CD4-positive, alpha-beta T cell treated with Interleukin-6 for 4 hours (primary cell): ENCODE data around the gene MMEL1.
A peak's percentile ranks its signal among the peaks of the same experiment; 100 is the strongest.
"Not testable (repeated sequence)": the region's sequence is repeated elsewhere in the genome, so short reads cannot be mapped to it uniquely, and the experiment has no call there.

ENCODE experiments used
- DNase-seq: peaks from one replicate; pipeline ENCODE4 v3.0.0-alpha.2; 2020; ENCODE audit warnings: mixed read lengths

MMEL1 gene

DNA sequence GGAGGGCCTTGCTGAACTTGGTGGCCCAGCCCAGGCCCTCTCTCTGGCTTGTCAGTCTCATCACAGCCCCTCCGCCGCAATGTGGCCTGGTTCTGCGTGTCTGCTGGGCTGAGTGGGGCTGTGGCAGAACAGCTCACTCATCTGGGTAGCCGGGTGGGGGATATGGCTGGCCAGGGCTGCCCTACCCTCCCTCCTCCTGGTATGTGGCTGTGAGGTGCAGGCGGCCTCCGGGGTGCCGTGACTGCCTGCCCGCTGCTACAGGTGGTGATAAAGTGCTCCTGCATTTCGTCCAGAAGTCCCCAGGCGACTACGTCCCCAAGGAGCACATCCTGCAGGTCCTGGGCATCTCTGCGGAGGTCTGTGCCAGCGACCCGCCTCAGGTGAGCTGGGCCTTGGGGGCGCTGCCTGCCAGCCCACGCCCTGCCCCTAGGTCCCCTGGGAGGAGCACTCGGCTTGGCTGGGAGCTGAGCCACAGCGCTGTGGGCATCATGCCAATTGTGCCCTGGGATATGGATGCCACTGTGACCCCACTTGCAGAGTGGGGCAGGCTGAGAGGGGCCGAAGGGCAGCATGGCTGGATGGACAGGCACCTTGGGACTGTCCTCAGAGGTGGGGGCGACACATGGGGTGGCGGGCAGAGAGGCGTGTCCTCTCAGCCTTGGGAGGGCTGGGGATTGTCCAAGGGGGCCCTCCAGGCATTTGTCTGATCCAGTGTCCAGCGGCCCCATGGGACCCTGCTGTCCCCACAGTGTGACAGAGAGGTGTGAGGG, 44.0 kb downstream of the MMEL1 start:
- no peak for DNase-seq

DNA sequence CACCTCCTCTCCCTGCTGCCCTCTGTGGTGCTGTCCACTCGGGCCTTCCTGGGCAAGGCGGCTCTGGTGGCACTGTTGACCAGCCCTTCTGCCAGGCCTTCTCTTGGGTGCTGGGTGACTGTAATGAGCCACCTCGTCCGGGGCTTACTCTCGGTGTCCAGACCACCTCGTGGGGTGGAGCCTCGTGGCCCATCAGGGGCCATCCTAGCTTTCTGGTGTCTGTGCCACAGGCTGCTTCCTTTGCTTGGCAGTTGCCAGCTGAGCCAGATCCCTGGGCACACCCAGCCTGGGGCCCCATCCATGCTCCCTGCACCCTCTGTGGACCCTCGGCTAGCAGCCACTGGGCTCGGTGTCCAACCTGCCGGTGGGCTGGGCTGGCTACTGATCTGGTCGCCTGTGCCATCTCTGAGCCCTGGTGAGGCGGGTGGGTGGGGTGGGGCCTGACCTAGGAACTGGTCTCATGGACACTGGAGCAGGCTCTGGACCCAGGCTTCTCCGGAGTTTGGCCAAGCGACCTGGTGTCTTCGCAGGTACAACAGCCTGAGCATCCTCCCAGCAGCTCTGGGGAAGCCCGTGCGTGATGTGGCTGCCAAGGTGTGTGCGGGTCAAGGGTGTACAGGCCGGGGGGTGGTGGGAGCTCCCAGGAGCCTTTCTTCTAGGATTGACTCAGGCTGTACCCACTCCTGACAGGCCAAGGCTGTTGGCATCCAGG, 44.8 kb downstream of the MMEL1 start:
- DNase-seq, result no peak

DNA sequence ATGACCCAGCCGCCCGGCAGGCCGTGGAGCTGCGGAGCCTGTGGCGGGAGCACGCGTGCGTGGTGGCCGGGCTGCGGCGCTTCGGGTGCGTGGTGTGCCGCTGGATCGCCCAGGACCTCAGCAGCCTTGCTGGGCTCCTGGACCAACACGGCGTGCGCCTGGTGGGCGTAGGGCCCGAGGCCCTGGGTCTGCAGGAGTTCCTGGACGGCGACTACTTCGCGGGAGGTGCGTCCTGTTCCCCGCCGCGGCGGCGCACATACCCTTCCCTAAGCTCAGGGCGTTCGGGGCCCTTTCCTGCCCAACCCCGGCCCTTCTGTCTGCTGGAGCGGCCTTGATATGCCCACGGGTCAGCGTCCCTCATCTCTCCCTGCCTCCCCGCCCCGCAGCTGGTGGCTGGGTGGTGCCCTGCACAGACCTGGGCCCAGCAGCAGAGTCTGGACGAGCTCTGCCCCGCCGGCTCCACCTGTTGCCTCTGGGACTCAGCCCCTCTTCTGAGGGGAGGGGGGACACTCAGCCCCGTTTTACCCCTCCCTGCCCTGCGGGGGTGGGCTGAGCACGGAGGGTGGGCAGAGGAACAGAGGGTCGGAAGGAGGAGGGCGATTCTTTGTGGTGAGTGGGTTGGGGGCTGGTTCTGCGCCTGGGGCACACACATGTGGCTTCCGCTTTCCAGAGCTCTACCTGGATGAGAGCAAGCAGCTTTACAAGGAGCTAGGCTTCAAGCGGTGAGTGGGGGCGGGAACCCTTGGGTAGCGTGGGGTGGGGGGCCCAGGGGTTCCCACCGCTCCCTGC, 45.6 kb downstream of the MMEL1 start:
- peak; percentile 55 for DNase-seq

DNA sequence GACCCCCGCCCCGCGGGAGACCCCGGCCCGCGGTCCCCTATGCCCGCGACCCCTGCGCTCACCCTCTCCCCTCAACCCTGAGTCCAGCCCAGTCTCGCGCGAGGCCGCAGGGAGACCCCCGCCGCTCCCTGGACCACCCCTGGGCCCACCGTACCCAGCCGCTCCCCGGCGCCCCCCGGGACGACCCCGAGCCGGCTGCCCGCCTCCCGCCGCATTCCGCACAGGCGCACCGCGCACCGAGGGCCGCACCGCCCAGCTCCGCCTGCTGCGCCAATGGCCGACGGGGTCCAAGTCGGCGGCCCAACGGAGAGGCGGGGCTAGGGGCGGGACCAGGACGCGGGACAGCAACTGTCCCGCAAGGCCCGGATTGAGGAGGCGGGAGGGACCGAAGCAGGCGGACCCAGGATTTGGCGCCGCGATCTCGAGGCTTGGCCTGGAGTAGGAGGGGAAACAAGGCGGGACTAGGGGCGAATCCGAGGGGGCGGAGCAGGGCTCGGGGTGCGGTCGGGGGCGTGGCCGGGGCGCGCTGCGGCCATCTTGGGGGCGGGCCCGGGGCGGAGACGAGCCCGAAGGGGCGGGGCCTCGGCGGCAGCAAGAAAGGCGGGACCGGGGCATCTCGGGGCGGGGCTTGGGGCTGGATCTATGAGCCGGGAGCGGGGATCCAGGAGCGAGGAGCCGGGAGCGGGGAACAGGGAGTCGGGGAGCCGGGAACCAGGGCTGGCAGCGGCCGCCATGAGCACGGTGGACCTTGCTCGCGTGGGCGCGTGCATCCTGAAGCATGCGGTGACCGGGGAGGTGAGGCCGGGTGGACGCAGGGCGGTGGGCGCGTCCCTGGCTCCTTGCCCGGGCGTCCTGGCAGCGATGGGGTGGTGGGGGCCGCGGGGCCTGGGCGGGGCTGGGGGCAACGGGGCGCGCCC, 46.4 kb downstream of the MMEL1 start, which contains the start of gene PRXL2B:
TSS of gene PRXL2B (plus strand) at position 624 of the 917 bp plus-strand sequence. CDS start at position 733, 109 bp downstream.
- peak; percentile 98 for DNase-seq

DNA sequence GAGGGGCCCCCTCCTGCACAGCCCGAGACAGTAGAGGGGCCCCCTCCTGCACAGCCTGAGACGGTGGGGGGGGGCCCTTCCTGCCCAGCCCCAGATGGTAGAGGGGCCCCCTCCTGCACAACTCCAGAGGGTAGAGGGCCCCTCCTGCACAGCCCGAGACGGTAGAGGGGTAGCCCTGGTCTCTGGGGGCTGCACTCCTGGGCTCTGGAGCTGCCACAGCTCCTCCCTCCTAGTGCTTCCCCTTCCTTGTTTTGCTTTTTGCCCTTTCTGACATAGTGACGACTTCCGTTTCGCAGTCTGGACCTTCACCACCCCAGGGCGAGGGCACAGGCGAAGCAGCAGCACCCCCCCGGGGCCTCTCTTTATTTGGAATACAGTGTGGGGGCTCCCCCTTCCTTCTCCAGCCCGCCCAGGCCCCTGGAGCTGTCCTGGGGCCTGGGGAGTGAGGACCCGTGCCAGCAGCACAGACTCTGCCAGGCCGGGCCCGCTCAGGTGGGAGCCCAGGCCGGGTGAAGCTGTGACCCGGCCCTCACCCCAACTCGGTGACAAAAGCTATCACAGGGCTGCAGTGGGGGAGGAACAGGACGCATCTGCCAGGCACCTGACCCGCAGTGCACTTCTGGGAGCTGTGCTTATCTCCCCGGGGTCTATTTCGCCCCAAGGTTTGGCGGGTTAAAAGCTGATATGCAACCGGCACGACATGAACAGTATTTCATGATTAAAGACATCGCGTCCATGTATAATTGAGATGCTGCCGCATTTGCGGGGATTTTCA, 47.3 kb downstream of the MMEL1 start:
- DNase-seq, result peak; percentile 79

DNA sequence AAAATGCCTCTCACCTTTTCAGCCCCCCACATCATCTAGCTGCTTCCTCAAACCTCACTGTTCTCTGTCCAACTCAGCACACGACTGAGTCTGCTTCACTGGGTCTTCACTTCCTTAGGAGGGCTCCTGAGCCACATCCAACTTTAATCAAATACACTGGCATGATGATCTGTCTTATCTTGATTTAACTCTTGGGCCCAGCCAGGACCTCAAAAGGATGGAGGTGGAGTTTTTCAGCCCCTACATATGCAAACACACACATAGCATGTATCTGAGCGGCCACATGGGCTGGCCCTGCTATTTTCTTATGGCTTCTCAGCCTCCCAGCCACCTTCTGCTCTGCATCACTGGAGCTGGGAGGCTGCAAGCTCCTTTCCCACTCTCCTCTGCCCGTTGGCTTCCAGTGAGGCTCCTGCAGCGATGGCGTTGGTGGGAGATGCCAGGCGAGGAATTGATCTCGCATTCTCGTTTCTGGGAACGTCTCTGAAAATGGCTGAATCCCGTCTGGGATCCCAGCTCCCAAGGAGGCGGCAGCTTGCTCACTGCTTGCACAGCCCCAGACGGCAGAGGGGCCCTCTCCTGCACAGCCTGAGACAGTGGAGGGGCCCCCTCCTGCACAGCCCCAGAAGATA, 48.0 kb downstream of the MMEL1 start:
- no peak for DNase-seq

DNA sequence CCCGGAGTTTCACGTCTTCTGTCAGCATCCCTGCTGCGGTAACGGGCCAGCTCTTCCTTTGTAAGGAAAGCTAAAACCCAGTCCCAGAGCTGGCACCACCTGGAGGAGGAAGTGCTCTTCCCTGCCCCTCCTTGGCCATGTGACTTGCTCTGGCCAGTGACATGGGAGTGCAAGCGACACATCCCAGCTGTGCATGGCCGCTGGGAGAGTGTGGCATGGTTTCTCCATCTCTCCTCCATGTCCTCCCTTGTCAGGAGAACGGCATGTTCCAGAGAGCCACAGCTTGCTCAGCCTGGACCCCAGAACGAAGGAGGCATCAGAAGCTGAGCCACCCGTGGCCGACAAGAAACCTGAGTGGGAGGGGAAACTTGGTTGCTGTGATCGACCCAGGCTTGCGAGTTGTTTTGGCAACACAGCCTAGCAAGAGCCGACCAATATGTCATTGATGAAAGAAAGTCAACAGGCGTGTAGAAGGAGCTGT, 48.9 kb downstream of the MMEL1 start:
- peak; percentile 51 for DNase-seq

DNA sequence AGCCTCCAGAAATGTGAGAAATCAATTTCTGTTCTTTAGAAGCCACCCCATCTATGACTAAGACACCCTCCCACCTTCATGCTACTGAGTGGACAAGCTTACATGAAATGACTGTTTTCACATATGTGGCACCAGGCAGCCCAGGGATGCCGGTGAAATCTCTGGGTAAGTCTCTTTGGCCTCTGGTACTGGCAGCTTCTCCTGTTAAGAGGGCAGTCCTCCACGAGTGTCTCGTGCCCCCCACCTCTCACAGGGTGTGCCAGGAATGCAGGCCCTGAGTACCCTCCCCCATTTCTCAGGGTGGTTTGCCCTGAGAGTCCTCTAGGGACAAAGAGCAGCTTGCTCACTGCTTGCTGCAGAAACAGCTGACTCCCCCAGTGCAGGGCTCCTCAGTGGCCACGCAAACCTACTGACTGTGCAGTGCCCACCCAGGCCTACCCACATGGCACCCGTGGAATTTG, 49.5 kb downstream of the MMEL1 start:
- no peak for DNase-seq

DNA sequence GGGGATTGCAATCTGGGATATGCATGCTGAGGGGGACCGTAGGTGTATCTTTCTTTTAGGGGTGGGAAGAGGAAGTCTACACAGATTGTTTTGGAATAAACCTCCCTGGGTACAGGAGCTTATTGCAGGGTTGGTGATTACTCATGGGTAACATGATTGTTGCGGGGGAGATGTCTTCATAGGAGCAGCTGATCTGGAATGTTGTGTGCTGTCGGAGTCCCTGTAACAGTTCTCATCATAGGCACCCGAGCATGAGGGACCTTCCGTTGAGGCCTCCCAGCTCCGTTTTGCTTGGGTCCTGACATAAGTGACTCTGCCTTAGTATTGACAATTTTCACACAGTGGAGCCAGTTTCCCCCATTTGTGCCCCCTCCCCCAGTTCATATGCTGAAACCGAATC, 50.4 kb downstream of the MMEL1 start:
- DNase-seq, result no peak

DNA sequence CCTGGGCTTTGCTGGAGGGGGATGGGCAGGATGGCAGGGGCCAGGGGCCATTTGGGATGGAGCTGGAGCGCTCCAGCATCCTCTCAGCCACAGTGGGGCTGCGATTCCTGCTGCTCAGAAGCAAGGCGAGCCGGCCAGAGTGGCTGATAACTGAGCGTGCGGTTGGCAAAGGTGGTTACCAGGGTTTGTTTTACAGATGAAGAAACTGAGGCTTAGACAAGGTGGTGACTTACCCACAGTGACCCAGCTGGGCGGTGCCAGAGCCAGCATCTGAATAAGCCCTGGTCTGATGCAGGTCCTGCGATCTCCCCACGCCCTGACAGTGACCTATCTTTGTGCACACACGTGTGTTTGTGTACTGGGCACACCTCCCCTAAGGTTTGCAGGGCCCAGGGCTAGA, 52.1 kb downstream of the MMEL1 start:
- no peak for DNase-seq

DNA sequence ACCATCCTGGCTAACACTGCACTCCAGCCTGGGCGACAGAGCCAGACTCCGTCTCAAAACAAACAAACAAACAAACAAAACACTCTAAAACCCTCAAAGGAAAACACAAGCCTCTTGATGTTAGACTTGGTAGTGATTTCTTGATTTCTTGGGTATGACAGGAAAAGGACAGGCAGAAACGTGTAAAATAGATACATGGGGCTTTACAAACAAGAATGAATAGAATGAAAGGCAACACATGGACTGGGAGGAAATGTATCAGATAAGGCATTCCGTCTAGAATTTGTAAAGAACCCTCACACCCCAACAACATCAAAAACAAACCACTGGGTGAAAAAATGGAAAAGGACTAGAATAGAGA, 54.1 kb downstream of the MMEL1 start:
- DNase-seq, result no peak

DNA sequence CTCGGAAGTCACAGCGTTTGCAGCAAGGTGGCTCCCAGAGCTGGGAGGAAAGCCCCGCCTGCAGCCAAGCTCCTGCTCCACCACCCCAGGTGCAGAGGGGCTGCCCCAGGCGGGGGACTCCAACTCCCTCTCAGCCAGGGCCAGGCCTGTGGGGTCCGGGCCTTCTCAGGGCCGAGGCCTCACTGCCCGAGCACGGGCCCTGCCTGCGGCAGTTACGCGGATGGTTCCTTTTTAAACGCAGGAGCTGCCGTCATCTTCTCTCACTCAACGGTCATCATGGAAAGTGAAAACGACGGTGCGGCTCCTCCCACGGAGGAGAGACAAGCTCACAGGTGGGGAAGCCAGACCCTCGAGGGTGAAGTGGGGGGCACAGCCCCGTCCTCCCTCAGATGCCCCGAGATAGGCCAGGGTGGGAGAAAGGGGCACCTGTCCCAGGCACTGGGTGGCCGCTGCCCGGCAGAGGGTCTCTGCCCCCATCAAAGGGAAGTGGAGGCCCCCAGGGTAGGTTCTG, 55.2 kb downstream of the MMEL1 start:
- DNase-seq, result peak; percentile 42

DNA sequence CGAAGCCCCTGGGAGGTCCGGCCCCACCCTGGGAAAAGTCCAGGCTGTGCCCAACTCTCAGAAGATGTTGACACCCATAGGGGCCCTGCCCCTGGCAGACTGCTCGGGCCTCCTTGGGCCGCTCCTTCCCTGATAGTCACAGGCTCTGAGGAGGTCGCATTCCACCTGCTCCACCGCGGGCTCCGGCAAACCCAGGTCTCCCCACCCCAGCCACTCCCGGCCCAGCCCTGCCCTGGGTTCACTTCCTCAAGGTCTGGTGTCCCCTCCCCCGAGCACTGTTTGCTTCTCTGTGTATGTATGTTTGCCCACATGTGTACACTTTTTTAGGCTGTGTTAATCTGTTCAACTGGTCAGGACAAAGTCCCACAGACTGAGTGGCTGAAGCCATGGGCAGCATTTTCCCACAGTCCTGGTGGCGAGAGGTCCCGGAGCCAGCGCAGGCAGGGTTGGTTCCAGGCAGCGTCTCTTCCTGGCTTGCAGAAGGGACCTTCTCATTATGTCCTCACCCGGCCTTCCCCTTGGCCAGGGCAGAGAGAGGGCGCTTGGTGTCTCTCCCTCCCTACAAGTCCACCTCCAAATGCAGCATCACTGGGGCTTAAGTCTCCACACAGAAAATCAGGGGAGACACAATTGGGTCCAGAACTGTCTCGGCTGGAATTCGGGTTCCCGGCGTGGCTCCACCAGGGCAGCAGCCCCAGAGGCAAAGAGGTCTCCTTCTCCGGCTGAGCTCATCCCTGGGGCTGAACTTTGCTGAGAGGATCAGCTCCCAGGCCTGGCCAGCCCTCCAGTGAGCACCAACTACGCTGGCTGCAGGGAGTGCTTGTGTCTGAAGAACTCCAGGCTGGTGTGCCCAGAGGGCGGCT, 56.8 kb downstream of the MMEL1 start:
- no peak for DNase-seq

DNA sequence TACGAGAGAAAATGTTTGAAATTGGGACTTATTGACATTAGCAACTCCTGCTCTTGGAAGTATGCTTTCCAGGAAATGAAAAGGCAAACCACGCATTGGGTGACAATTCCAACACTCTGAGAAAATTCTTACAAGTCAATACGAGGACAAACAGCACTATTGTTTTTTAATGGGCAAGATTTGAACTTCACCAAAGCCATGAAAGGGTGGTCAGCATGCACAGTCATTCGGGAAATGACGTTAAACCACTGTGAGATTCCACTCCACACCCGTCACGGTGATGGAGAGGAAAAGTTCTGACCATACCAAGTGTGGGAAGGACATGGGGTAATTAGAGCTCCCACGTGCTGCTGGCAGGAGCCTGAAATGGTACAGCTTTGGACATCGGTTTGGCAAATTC, 58.5 kb downstream of the MMEL1 start:
- DNase-seq, result no peak

DNA sequence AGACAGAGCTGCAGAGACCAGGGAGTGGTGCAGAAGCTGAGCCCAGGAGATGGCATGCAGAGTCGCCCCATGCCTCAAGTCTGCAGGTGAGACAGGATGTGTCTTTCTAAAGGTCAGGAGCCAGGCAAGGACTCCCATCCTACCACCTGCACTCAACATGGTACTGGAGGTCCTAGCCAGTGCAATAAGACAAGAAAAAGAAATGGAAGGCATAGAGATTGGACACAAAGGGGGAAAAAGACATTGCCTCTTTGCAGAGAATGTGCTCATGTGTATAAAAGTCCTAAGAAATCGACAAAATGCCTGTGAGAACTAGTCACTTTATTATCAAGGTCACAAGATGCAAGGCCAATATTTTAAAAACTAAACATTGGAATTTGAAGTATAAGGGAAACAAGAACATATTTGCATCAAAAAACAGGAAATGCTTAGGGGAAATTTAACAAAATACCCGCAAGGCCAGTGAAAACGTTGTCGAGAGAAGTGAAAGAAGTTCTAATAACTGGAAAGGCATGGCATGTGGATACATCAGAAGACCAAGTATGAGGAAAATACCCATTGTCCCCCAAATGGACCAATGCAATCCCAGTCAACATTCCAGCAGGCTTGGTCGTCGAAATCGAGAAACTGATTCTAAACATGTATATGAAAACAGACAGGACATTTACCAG, 59.4 kb downstream of the MMEL1 start:
- DNase-seq, result no peak

DNA sequence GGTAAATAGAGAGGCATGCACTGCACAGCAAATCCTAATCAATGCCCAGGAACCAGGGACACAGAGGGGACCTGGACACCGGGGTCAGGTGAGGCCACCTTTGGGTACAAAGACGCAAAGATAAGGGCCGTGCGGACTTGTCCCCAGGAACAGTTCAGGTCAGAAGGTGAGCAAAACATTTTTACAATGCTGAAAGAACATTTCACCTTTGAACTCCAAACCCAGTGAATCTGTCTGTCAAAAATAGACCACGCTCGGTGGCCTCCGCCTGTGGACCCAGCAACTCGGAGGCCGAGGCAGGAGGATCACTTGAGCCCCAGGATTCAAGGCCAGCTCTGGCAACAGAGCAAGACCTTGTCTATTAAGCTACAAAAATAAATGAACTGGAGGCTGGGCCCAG, 61.5 kb downstream of the MMEL1 start:
- DNase-seq, result no peak

DNA sequence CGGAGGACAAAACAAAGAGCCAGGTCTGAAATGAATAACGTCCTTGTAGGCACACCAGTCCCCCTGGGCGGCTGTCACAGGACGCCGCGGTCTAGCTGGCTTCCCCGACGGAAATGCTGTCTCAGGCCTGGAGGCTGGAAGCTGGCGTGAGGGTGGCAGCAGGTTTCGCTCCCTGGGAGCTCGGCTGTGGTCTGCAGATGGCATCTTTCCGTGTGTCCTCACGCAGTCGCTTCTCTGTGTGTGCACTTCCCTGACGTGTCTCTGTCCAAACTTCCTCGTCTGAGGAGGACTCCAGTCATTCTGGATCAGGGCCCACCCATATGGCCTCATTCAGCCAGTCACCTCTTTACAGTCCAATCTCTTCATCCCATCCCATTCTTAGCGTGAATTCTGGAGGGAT, 62.5 kb downstream of the MMEL1 start:
- no peak for DNase-seq

DNA sequence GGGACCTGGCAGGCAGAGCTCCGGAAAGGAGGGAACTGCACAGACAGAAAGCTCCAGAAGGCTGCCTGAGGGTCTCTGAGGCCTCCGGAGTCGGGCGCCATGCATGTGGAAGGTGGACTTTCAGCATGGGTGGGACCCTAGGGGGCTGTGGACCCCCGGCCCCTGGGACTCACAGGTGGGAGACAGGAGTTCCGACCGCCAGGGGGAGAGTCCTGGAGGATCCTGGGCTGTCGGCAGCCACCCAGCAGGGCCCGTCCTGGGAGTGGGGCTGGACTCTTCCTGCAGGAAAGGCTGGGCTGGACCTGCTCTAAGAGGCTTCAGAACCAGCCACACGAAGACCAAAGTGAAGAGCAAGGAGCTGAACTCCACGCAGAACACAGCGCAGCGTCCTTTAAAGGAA, 63.1 kb downstream of the MMEL1 start:
- DNase-seq, result not testable (repeated sequence)

DNA sequence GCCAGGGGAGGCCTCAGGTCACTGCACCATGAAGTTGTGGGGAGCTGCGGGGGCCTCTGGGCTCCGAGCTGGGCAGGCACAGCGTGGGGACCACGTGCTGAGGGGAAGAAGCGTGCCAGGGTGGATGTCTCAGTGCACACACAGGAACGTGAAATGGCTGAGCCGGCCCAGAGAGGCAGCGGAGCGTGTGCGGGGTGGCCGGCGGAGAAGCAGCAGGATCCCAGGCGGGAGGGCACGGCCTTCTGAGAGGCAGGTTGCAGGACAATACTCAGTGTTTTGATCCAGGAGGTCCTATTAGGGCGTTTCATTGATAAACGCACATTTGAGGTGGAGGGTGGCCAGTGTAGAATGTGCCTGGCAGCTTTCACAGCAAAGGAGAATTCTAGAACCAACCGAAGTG, 63.8 kb downstream of the MMEL1 start:
- no peak for DNase-seq
